ENCODE results near the gene EVC.

EVC gene

DNA sequence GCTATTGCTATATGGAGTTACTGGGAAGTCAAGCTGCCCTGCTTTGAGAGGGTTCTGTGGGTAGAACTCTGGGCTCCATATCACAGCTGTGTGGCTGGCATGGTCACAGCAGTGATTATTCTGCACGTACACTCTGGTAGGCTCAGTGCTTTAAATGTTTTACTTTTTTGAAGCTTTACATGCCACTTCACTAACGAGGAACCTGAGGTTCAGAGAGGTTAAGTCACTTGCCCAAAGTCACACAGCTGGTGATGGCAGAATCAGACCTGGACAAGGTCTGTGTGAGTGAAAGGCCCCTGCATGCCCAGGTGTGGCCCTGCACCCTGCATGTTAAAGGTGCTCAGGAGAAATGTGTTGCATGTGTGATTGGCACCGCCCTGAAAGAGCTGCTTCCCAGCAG lies 24.5 kb downstream of the EVC start:
- no peak for DNase-seq

DNA sequence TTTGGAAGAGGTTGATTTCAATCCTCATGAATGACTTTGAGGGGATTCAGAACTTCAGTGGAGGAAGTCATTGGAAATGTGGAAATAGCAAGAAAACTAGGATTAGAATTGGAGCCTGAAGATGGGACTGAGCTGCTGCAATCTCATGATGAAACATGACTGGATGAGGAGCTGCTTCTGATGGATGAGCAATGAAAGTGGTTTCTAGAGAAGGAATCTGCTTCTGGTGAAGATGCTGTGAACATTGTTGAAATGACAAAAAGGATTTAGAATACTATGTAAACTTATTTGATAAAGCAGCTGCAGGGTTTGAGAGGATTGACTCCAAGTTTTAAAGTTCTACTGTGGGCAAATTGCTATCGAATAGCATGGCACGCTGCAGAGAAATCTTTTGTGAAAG lies 27.1 kb downstream of the EVC start:
- DNase-seq = no peak

DNA sequence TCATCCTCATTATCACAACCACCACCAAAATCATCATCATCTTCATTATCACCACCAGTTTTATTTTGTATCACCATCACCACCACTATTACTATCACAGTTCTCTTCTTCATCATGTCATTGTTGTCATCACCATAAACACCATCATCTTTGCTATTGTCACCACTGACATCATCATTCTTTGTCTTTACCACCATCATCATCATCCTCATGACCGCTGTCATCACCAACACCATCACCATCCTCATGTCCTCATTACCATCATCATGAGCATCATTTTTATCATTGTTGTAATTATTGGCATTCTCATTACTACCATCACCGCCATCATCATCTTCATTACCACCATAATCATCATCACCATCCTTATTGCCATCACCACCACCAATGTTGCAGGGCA lies 31.4 kb downstream of the EVC start:
- DNase-seq = no peak

DNA sequence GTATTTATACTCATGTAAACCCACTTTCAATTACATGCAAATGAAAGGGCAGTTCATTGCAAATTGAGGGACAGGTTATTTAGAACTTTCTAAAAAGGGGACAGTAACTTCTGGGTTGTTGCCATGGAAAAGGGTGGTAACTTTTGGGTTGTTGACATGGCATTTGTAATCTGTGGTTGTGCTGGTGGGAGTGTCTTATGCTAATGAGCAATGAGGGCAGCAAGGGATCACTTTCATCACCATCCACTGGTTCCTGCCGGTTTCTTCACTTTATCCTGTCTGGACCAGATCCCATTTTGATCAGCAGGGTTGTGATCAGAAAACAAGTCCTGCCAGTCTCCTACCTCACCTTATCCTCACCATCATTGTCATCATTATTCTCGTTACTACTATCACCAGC lies 32.0 kb downstream of the EVC start:
- no peak for DNase-seq

DNA sequence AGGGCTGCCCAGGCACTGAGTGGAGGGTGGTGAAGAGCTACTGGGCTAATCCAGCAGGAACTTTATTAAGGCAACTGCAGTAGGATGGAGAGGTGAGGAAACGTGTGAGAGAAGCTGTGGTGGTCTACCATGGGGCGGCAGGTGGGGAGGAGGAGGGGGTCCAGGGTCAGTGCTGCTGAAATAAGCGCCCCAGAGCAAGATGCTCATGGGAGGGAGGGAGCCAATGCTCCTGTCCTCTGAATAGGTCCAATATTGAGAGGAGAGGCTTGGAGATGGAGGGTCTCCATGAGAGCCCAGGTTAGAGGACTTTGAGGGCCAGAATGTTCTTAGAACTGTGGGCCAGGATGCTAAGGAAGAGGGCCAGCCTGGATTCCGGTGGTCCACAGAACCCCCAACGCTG lies 35.2 kb downstream of the EVC start:
- DNase-seq = no peak

DNA sequence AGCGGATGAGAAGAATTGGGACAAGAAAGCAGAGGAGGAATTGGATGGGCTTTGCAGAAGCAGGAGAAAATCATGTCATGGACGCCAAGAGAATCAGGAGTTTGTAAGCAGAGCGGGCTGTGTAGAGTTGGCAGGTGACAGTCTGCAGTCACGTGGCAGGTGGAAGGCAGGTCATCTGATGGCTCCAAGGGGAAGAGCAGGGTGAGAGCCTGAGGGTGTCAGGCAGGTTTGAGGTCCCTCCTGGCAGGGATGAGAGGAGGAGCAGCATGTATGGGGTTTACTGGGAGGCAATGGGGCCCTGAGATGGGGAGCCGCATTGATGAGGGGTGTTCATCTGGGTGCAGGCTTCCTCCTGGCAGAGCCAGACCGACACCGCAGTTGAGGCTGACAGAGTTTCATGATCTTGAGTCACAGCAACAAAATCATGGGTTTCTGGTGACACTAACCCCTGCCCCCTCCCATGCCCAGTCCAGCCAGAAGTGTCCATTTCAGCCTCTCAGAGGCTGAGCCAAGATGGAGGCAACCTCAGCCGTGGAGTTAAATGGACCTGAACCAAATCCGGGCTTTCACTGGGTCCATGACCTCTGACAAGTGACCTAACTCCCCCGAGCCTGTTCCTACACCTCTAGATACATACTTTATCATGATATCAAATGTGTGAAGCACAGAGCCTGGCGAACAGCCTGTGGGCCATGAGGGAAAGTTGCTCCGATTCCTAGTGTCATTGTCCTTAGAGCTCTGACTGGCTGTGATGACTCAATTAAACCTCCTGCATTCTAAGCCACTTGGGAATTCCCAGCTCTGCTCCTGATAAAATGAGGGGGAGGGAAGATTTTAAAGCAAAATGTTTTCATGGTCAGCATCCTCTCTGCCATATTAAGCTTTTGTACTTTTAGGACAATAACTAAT lies 36.1 kb downstream of the EVC start:
- DNase-seq = no peak

DNA sequence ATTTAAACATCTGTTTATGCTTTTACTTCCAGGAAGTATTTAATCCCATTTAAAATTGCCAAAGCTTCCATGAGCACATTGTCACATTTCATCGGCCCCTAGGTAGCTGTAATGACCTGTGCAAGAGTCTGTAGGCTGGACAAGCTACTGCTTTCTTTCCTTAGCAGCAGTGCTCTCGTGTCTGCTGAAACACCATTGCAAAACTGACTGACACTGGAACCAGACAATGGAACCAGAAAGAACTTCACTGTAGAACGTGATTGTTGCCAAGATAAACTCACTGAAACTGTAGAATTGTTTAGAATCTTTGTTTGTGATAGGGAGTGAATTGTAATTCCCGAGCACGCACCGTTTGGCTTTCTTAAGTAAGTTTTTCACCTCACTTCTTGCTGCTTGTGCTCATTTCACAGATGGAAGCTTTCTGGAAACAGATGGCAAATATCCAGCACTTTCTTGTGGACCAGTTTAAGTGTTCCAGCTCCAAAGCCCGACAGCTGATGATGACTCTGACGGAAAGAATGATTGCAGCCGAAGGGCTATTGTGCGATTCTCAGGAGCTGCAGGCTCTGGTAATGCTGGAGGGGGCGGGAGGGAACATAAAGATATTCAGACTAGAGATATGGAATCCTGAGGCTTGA lies 36.9 kb downstream of the EVC start:
- no peak for DNase-seq

DNA sequence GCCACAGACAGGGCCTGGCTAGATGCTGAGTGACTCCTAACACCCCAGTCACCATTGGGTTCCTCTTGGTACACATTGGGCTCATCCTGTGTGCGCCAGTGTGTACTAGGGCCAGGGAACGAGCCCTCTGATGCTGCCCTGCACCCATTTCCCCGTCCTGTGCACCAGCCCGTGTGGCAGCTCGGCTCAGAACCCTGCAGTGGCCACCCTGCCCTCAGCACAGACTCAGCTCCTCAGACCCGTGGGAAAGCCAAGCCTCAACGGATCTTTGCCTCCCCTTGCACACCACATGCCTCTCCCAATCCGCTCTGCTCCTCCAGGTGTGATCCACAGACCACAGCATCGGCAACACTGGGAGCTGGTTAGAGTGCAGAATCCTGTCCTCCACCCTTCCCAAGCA lies 38.6 kb downstream of the EVC start:
- DNase-seq = no peak

DNA sequence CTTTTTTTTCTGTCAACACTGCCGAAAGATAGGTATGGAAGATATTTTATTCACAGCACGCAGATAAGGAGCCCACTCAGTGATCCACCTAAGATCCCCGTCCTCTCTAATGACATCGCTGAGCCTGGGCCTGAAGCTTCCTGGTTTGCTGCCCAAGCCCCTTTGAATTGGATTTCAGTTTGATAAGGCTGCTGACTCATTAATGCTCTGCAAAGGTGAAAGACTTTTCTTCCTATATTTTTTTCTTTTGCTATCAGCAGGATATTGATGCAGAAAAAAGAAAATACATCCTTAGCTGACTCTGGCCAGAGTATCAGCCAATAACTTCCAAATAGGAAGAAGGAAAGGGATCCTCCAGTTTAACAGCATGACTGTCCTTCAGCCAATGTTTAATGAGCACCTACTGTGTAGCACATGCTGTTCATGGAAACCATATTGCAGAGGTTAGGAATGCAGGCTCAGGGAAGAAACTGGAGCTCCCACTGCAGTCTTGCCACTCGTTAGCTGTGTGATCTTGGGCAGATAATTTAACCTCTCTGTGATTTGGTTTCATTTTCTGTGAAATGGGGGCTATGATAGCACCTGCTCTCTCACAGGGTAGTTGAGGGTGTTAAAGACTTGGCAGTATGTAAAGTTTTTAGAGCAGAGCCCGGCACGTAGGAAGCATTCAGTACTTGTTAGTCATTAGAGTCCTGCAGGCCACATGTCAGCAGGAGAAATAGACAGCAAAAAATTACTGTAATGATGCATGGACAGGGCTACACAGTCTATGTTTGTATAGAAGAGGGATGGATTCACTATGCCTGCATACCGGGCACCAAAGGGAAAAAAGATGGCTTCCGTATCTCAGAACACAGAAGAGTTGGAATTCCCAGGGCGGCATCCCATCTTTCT lies 39.3 kb downstream of the EVC start:
- DNase-seq = no peak

DNA sequence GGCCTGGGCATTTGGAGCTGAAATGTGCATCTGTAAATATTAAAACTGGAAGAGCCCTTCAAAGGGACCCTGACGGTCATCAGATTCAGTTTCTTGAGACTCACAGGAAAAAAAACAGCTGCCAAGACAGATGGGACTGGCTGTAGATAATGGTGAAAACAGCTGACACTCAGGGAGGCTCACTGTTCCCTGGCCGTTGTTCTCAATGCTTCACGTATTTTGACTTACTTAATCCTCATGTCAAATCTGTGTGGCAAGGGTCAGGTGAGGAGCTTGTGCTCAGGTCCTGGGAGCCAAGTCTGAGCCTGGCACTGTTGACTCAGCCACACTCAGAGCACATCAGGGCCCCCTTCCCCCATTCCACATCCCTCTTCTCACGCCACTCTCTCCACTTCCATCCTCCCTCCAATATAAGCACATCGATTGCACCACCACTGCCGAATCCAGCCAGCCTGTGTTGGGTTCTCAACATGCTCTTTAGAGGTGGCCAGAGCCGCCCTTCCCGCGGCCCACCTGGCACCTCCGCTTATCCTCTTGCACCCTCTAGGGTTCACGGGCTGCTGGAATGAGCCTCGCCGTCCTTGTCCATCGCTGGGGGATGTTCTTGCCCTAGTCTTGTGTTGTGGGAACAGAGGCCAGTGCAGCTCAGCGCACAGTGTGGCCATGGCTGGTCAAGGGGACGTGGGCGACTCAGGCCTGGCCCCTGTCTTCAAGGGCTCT lies 40.1 kb downstream of the EVC start:
- no peak for DNase-seq

DNA sequence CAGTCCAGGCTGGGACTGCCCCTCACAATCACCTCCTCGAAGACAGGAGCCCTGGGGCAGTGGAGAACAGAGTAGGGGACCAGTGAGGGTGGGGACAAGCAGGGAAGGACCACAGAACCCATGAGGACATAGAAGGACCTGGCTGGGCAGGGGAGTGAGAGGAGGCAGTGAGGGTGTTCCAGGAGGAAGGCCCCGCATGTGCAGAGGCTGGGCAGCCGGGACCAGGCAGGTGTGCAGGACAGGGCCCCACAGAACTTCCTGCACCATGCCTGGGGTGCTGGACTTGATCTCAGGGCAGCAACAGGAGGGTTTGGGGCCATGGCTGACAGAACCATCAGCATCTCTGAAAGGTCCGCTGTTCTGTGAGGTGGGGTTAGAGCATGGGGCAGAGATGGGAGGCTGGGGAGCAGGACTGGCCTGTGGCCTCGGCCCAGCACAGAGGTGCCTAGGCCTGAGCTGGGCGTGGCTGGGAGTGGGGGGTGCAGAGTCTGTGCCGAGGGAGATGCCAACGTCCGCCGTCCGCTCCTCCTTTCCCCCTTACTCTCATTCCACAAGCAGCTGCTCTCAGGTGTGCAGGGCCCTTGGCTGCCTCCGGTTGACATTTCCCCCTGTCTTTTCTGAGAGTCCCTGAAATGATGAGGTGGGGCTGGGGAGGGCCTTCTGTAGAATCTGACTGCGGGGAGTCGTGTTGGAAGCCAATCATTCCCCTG lies 40.8 kb downstream of the EVC start:
- no peak for DNase-seq

DNA sequence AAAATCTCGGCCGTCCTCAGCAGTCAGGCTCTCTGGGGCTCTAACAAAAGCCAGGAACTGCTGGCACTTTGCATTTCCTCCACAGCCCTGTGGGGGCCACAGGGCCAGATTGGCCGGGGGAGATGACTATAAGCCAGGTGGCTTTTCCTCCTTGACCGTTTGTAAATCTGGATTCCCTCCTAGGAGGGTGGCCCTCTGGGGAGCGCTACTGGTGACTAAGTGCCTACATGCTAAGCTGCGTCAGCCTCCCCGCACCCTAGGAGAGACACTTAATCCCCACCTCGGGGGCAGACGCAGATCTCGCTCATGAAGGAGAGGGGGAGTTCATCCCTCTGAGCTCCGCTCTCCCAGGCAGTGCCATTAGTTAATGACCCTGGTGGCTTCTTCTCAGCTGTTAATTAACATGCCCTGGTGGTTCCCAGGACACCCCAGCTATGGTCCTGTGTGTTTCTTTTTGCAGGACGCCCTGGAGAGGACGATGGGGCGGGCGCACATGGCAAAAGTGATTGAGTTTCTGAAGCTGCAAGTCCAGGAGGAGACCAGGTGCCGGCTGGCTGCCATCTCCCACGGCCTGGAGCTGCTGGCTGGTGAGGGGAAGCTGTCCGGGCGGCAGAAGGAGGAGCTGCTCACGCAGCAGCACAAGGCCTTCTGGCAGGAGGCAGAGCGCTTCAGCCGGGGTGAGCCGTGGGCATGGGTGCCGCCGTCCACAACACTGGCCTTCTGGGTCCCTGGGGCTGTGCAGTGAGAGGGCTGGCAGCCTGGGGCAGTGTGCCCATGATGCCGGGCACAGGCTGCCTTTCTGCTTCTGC lies 41.6 kb downstream of the EVC start:
- DNase-seq = no peak

DNA sequence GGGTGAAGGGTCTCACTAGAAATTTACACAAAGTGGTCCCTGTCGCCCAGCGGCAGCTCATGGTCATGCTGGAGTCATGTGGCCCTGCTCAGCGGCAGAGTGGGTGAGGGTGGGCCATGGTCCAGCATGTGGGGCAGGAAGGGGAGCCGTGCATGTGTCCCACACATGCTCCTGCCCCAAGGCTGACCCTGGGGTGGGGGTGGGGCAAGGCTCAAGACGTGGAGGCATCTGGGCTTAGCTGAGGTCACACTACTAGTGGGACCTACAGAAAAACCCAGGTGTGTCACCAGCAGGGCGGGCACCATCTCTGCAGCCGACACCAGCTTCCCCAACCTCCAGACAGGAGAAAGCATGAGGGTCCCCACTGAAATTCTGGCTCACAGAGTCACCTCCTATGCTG lies 42.4 kb downstream of the EVC start:
- DNase-seq = no peak

DNA sequence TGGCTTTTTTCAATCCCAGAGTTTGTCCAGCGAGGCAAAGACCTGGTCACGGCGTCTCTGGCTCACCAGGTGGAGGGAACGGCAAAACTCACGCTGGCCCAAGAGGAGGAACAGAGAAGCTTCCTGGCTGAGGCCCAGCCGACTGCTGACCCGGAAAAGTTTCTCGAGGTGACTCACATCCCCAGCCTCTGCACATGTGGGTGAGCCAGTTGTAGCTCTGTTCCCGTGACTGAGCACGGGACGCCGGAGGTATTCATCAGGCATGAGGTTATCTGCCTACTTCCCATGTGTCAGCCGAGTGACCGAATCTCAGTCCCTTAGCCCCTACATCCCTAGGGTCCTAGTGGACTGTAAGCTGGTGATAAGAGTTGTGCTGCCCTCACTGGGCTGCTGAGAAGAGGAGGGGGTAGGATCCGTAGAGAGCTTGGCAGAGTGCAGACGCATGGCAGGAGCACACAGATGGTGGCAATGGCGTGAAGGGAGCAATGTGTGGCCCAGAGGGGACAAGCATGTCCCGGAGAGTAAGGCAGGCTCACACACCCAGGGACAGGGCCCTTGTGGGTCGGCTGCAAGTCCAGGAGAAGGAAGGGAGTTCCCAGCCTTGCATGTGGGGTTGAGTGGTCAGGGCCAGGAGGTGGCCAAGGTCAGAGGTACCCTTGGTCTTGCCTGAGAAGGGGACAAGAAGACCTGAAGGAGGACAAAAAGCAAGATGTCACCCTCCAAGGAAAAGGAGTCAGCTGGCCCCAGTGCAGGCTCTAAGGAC lies 42.9 kb downstream of the EVC start:
- no peak for DNase-seq

DNA sequence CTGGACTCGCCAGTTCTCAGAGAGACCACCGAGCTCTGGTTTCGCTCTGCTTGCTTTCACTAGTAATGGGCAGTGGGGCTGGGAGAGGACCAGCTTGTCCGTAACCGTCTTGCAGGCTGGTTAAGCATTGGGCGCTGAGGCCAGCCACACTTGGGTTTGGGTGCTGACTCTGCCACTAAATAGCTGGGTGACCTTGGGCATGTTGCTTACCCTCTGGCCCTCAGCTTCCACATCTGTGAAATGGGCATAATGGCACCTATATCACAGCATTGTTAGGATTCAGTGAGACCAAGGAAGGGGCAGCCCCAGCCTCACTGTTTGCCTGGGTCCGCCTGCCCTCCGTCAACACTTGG lies 43.5 kb downstream of the EVC start:
- no peak for DNase-seq

DNA sequence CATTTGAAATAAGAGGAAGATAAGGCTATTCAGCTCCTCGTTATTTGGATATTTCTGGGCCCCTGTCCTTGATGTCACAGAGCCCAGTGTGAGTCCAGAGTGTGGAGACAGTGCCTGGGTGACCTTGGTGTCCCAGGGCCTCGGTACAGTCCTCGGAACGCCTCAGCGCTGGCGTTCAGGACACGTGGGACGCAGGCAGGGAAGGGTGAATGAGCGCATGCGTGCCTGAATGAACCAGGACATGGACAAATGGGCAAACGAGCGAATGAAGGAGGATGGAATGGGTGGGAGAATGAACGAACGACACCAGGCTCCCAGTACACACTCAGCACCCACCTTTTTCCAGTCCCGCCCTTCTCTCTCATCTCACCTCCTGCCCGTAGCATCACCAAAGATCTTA lies 44.2 kb downstream of the EVC start:
- DNase-seq = no peak

DNA sequence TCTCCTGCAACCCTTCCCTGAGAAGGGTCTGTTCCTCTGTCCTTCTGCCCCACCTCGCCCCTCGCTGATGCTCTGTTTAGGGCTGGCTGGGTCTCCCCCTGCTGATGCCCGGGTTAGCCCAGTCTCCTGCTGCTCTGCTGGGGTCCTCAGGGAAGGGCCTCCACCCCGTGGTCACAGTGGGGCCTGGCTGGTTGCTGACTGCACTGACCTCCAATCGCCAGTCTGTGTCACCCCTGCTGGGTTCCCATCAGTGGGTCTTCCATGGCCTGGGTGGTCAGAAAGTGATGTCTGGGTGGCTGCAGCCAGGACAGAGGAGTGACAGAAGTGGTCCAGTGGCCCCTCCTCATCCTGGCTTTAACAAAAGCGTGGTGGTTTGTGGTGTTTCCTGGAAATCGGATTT lies 44.7 kb downstream of the EVC start:
- DNase-seq = no peak

DNA sequence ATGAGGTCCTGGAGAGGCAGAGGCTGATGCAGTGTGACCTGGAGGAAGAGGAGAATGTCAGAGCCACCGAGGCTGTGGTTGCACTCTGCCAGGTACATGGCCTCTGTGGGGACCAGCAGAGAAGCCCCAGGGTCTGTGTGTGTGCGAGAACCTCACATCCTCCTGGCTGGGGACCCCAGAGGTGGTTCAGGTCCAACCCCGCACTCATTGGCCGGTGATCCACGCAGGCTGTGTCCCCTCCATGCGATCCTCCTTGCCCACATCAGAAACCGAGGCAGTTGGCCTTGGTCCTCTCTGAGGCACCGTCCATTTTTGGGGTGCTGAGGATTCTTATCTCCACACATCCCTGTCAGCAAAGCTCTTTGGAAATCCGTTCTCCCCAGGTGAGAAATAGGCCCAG lies 45.3 kb downstream of the EVC start:
- no peak for DNase-seq

DNA sequence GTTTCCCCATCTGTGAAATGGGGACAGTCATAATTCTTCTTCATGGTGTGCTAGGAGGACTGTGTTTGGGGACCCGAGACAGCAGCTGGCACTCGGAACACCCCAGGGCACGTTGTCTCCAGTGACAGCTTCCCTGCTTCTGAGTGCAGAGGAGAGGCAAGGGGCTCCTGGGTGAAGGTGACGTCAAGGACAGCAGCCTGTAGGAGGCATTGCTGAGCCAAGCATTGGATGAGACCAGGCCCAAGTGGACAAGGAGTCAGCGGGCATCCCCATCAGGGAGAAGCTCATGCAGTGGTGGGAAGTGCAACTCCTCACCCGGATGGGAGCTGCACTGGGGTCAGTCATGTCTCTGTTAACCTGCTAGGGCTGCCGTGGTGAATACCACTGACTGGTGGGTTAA lies 46.1 kb downstream of the EVC start:
- DNase-seq = no peak

DNA sequence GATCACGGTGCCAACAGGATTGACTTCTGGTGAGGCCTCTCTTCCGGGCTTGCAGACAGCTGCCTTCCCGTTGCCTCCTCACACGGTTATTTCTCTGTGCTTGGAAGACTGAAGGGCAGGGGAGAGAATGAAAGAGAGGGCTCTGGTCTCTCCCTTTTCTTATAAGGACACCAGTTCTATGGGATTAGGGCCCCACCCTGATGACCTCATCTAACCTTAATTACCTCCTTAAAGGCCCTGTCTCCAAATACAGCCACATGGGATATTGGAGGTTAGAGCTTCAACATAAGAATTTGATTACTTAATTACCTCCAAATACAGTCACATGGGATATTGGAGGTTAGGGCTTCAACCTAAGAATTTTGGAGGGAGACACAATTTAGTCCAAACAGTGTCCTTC lies 46.5 kb downstream of the EVC start:
- no peak for DNase-seq

DNA sequence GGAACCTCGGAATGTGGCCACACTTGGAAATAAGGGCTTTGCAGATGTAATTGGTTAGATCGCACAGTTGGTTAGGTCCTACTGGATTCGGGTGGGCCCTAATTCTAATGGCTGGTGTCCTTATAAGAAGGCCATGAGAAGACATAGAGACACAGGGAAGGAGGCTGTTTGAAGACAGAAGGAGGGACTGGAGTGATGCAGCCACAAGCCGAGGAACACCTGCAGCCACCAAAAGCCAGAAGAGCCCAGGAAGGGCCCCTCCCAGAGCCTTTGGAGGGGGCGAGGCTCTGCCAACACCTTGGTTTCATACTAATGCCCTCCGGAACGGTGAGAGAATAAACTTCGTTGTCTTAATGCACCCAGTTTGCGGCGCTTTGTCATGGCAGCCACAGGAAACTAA lies 47.0 kb downstream of the EVC start:
- no peak for DNase-seq
